HG03039 (cell line): ENCODE measurements around the gene ATP1B4.

Experiments used
- ATAC-seq: cut with Tn5 transposase; IDR thresholded peaks from one replicate; pipeline ENCODE4 v1.9.1; 2021; ENCODE audit warnings: mild to moderate bottlenecking, moderate library complexity; ENCODE audit not compliant: unreplicated experiment

The ATP1B4 gene

GRCh38 chrX:120372667-120373370 lies 10.9 kb downstream of the ATP1B4 start:
- ATAC-seq = no peak

GRCh38 chrX:120377179-120377578 lies 15.3 kb downstream of the ATP1B4 start:
- no peak for ATAC-seq

GRCh38 chrX:120377715-120378114 lies 15.8 kb downstream of the ATP1B4 start:
- ATAC-seq = no peak

- no peak for ATAC-seq
Observed at GRCh38 chrX:120378570-120378969, 16.7 kb downstream of the ATP1B4 start.

GRCh38 chrX:120379937-120380681 lies 18.2 kb downstream of the ATP1B4 start:
- no peak for ATAC-seq

- ATAC-seq = no peak
Observed at GRCh38 chrX:120380699-120381098, 18.8 kb downstream of the ATP1B4 start.

GRCh38 chrX:120401301-120401700 lies 39.4 kb downstream of the ATP1B4 start:
- ATAC-seq = no peak

- no peak for ATAC-seq
Observed at GRCh38 chrX:120402369-120402768, 40.5 kb downstream of the ATP1B4 start.

GRCh38 chrX:120406638-120407037 lies 44.7 kb downstream of the ATP1B4 start:
- no peak for ATAC-seq

- ATAC-seq = no peak
Observed at GRCh38 chrX:120408168-120408567, 46.3 kb downstream of the ATP1B4 start.

GRCh38 chrX:120419463-120419862 lies 57.6 kb downstream of the ATP1B4 start:
- no peak for ATAC-seq

GRCh38 chrX:120426599-120426998 lies 64.7 kb downstream of the ATP1B4 start:
- ATAC-seq = no peak

- ATAC-seq = no peak
Observed at GRCh38 chrX:120428309-120428708, 66.4 kb downstream of the ATP1B4 start.

GRCh38 chrX:120429776-120430540 lies 68.1 kb downstream of the ATP1B4 start:
- no peak for ATAC-seq
